ENCODE results near the gene TM9SF3. TPM values are rescaled to one million over a fixed set of nuclear protein-coding genes. Genes with fewer than 3 reads are reported as not detected.

TM9SF3 gene
- total and polyA plus RNA-seq, 2 experiments from 2014 or later: 37.3 to 72.5 TPM

DNA sequence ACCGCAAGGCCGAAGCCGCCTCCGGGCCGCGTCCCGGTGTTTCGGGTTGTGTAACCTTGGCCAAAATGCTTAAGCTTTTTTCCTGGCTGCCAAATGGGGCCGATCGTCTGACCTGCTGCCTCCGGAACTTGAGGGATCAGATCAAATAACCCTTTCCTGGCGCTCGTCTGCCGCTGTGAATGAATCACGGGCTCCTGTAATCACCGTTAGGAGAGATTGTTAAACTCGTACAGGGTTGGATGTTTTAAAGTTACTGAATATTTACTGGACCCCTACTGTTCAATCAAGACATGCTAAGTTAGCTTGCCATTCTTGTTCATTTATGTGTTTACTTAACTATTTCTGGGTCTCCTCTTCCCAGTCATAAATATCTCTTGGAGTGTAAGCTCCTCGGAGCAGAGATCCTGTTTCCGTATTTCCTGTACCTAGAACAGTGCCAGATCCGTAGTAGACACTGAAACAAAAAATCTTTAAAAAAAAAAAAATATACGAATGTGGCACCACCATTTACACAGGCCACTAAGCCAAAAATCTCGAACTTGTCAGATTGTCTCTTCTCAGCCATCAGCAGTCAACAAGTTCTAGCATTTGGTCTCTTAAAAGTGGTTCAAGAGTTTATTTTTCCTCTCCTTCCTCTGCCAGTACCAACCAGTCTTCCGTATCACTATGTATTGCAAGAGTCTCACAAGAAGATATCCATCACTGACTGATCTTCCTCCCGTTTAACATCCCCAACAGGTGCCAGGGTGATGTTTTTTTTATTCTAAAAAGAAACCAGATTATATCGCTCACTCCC, 650 bp upstream of the TM9SF3 start (continued):
- TF ChIP-seq, protein P1, sequence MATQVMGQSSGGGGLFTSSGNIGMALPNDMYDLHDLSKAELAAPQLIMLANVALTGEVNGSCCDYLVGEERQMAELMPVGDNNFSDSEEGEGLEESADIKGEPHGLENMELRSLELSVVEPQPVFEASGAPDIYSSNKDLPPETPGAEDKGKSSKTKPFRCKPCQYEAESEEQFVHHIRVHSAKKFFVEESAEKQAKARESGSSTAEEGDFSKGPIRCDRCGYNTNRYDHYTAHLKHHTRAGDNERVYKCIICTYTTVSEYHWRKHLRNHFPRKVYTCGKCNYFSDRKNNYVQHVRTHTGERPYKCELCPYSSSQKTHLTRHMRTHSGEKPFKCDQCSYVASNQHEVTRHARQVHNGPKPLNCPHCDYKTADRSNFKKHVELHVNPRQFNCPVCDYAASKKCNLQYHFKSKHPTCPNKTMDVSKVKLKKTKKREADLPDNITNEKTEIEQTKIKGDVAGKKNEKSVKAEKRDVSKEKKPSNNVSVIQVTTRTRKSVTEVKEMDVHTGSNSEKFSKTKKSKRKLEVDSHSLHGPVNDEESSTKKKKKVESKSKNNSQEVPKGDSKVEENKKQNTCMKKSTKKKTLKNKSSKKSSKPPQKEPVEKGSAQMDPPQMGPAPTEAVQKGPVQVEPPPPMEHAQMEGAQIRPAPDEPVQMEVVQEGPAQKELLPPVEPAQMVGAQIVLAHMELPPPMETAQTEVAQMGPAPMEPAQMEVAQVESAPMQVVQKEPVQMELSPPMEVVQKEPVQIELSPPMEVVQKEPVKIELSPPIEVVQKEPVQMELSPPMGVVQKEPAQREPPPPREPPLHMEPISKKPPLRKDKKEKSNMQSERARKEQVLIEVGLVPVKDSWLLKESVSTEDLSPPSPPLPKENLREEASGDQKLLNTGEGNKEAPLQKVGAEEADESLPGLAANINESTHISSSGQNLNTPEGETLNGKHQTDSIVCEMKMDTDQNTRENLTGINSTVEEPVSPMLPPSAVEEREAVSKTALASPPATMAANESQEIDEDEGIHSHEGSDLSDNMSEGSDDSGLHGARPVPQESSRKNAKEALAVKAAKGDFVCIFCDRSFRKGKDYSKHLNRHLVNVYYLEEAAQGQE (IDR thresholded peaks at IDR 0.05; ENCODE audit: unreplicated experiment): no peak
- TF ChIP-seq ZNF114 (CRISPR knock-in tag; IDR thresholded peaks at IDR 0.05) (no peak), EZH2phosphoT487 (IDR thresholded peaks at IDR 0.05; ENCODE audit: unreplicated experiment) (no peak), ZNF331 (CRISPR knock-in tag; IDR thresholded peaks at IDR 0.05; ENCODE audit: low read depth) (no peak), STAT1 (IDR thresholded peaks at IDR 0.05; ENCODE audit: unreplicated experiment) (no peak), POLR2AphosphoS5 (IDR thresholded peaks at IDR 0.05; ENCODE audit: low read depth) (no peak), JUNB (IDR thresholded peaks at IDR 0.05; ENCODE audit: unreplicated experiment) (no peak)

DNA sequence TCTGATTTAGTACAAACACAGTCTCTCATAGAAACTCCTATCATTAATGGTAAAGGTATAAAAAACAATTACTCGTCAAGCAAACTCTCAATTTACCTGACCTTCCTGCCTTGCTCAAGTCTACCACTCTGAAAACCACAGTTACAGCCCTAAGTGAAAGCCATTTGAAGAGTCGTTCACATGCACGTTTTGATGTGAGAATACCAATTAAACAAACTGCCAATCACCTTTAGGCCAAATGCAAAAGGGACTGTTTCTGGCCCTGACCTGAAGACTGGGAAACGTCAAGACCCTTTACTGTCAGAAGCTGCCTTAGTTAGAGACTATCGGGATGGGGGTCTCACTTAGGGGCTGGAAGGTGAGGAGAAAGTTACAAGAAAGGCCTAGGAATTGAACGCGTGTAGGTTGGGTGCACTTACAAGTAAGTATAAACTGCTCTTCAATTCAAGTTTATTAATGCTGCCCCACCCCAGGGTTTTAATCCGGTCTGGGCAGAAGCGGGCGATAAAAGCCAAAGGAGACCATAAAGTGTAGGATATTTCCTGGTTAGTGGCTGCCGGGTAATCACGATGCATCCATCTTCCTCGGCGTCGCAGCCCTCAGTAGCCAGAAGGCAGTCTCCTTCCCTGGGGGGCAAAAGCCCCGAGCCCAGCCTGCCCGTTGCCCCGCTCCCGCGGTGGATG, 935 bp downstream of the TM9SF3 start:
- Histone ChIP-seq H3K27me3 (ENCODE audit: insufficient read depth) (no peaks in the 10 kb centered on the region), H3K36me3 (ENCODE audit: insufficient read depth) (no peaks in the 10 kb centered on the region), H4K20me1 (replicated peaks; ENCODE audit: insufficient read depth) (peaks cover 35% of the 10 kb centered on the region), H3K79me2 (replicated peaks; ENCODE audit: insufficient read depth) (peaks cover 55% of the 10 kb centered on the region), H3K4me1 (ENCODE audit: insufficient read depth) (peaks cover 34% of the 10 kb centered on the region), H3K27ac (ENCODE audit: low read depth) (no peak overlapping the region), H3F3A (replicated peaks; ENCODE audit: low read depth) (peaks cover 4% of the 10 kb centered on the region; the same call in 1 of the 2 replicates), H3K4me3 (peak overlapping the region; percentile 92), H3K9me2 (ENCODE audit: insufficient read depth) (no peaks in the 10 kb centered on the region), H2AFZ (0 out of 2 replicates have a peak overlapping the region, but pooled peaks have one; percentile 48), H3K4me2 (peak overlapping the region; percentile 96)
- Mint-ChIP-seq H3K36me3 (ENCODE audit: low read depth) (peaks cover 3% of the 10 kb centered on the region; the same call in 1 of the 3 replicates), H3K27me3 (ENCODE audit: insufficient read depth, low read depth, poor library complexity) (peaks cover 2% of the 10 kb centered on the region), H3K27ac (peak overlapping the region; percentile 87), H3K4me1 (peaks cover 24% of the 10 kb centered on the region), H3K4me3 (no peak overlapping the region; the same call in 1 of the 3 replicates), H3K9me3 (no peaks in the 10 kb centered on the region)
- DNase-seq (ENCODE audit: low spot score) (peak; percentile 18), ATAC-seq (peak; percentile 24)
- TF ChIP-seq, protein P2, sequence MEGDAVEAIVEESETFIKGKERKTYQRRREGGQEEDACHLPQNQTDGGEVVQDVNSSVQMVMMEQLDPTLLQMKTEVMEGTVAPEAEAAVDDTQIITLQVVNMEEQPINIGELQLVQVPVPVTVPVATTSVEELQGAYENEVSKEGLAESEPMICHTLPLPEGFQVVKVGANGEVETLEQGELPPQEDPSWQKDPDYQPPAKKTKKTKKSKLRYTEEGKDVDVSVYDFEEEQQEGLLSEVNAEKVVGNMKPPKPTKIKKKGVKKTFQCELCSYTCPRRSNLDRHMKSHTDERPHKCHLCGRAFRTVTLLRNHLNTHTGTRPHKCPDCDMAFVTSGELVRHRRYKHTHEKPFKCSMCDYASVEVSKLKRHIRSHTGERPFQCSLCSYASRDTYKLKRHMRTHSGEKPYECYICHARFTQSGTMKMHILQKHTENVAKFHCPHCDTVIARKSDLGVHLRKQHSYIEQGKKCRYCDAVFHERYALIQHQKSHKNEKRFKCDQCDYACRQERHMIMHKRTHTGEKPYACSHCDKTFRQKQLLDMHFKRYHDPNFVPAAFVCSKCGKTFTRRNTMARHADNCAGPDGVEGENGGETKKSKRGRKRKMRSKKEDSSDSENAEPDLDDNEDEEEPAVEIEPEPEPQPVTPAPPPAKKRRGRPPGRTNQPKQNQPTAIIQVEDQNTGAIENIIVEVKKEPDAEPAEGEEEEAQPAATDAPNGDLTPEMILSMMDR (conservative IDR thresholded peaks at IDR 0.05; ENCODE audit: low read depth in 2 of 2): no peak
- TF ChIP-seq, protein P3, sequence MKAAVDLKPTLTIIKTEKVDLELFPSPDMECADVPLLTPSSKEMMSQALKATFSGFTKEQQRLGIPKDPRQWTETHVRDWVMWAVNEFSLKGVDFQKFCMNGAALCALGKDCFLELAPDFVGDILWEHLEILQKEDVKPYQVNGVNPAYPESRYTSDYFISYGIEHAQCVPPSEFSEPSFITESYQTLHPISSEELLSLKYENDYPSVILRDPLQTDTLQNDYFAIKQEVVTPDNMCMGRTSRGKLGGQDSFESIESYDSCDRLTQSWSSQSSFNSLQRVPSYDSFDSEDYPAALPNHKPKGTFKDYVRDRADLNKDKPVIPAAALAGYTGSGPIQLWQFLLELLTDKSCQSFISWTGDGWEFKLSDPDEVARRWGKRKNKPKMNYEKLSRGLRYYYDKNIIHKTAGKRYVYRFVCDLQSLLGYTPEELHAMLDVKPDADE (IDR thresholded peaks at IDR 0.05): no peak
- TF ChIP-seq, protein P1 (IDR thresholded peaks at IDR 0.05; ENCODE audit: unreplicated experiment): no peak

All from GM23338 (cell line).